ENCODE data around the gene CRIP1.

DNA sequence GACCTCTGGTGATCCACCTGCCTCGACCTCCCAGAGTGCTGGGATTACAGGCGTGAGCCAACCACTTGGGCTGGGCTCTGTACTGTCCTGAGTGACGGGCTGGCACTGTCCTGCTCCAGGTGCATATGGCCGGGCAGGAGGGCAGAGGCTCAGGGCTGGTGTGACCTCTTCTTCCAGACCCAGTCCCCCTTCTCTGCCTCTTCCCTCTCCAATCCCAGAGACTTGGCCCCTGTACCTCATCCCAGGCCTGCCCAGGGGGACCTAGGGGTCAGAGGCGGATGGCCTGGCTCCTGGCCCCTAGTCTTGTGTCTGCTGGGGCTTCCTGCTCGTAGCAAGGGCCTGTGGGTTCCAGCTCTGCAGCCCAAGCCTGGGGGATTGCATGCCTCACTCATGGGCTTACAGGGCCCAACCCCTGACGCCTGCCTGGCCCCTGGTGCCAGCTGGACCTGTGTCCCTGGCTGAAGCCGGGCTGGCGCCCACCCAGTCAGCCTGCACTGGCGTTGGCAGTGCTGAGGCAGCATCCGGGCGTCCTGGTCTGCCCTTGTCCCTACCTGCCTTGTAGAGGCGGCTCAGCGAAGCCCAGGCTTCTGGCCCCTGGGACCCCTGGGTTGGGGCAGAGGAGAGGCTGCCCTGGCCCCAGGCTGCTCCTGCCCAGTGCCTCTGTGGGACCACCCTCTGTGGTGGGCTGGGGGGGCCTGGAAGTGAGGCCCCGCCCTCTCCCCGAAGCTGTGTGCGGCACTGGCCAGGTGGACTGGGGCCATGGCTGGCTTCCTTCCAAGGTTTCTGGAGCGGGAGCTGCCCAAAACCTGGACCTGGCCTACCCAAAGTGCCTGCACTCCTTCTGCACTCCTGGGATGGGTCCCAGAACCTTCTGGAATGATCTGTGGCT, 8.7 kb downstream of the CRIP1 start:
- TF ChIP-seq, protein P1, sequence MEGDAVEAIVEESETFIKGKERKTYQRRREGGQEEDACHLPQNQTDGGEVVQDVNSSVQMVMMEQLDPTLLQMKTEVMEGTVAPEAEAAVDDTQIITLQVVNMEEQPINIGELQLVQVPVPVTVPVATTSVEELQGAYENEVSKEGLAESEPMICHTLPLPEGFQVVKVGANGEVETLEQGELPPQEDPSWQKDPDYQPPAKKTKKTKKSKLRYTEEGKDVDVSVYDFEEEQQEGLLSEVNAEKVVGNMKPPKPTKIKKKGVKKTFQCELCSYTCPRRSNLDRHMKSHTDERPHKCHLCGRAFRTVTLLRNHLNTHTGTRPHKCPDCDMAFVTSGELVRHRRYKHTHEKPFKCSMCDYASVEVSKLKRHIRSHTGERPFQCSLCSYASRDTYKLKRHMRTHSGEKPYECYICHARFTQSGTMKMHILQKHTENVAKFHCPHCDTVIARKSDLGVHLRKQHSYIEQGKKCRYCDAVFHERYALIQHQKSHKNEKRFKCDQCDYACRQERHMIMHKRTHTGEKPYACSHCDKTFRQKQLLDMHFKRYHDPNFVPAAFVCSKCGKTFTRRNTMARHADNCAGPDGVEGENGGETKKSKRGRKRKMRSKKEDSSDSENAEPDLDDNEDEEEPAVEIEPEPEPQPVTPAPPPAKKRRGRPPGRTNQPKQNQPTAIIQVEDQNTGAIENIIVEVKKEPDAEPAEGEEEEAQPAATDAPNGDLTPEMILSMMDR (IDR thresholded peaks at IDR 0.05): no peak
- TF ChIP-seq POLR2AphosphoS5 (IDR thresholded peaks at IDR 0.05; ENCODE audit: insufficient read depth in 1 of 2, low read depth in 1 of 2): no peak
- no peak for TF ChIP-seq POLR2A (IDR thresholded peaks at IDR 0.05)

Data from vagina (tissue), 2 donors.